DND-41 (cell line): ENCODE results near the gene EYS.
A peak's percentile ranks its signal among the peaks of the same experiment; 100 is the strongest.

Experiments used
- ATAC-seq: fragments of 200-7000 bp; cut with Tn5 transposase; 3 replicates; pipeline ENCODE4 v1.9.1; 2021; ENCODE audit warnings: low read depth; ENCODE audit not compliant: insufficient read depth
- DNase-seq: peaks from one replicate; pipeline ENCODE4 v3.0.0-alpha.2; 2020
- H2AFZ ChIP-seq: 2 replicates; pipeline ENCODE4 v1.6.0; 2012; ENCODE audit warnings: low read depth, low read length
- H3K27ac ChIP-seq: 2 replicates; pipeline ENCODE4 v1.5.1; 2012; ENCODE audit warnings: low read length, inconsistent platforms
- H3K27me3 ChIP-seq: fragments of 200-600 bp; sonication (generic); 2 replicates; pipeline ENCODE4 v1.6.0; 2012; ENCODE audit warnings: low read length, mild to moderate bottlenecking, inconsistent platforms; ENCODE audit not compliant: insufficient read depth, poor library complexity
- H3K36me3 ChIP-seq: 2 replicates; pipeline ENCODE4 v1.5.1; 2012; ENCODE audit warnings: low read length, inconsistent platforms; ENCODE audit not compliant: insufficient read depth
- H3K4me1 ChIP-seq: 2 replicates; pipeline ENCODE4 v1.5.1; 2012; ENCODE audit warnings: mild to moderate bottlenecking, low read length; ENCODE audit not compliant: insufficient read depth
- H3K4me2 ChIP-seq: 2 replicates; pipeline ENCODE4 v1.6.0; 2012; ENCODE audit warnings: mild to moderate bottlenecking, moderate library complexity, low read length, inconsistent platforms; ENCODE audit not compliant: insufficient read depth
- H3K4me3 ChIP-seq, 2 experiments: fragments of 200-600 bp in 1 of 2; shearing (Covaris generic) in 1 of 2; 2 replicates each; pipeline ENCODE4 v1.5.1; 2012 to 2016; ENCODE audit warnings: inconsistent platforms in 2 of 2, low read length in 2 of 2, mild to moderate bottlenecking in 2 of 2, low read depth in 1 of 2, moderate library complexity in 1 of 2
- H3K79me2 ChIP-seq: 2 replicates; pipeline ENCODE4 v1.6.0; 2012; ENCODE audit warnings: low read length, inconsistent platforms; ENCODE audit not compliant: insufficient read depth
- H3K9ac ChIP-seq: 2 replicates; pipeline ENCODE4 v1.6.0; 2012; ENCODE audit warnings: low read depth, mild to moderate bottlenecking, inconsistent platforms, low read length, moderate library complexity
- H3K9me3 ChIP-seq: 2 replicates; pipeline ENCODE4 v1.5.1; 2012; ENCODE audit warnings: low read length, moderate library complexity, mild to moderate bottlenecking, inconsistent platforms; ENCODE audit not compliant: insufficient read depth, severe bottlenecking
- H4K20me1 ChIP-seq: 2 replicates; pipeline ENCODE4 v1.6.0; 2012; ENCODE audit warnings: low read length; ENCODE audit not compliant: insufficient read depth
- CTCF ChIP-seq: IDR thresholded peaks from 2 replicates; pipeline ENCODE4 v1.5.1; 2012; ENCODE audit warnings: borderline replicate concordance, low read length, moderate library complexity, mild to moderate bottlenecking; ENCODE audit not compliant: poor library complexity, severe bottlenecking; ENCODE audit errors: extremely low read depth
- EZH2 ChIP-seq: IDR thresholded peaks from 3 replicates; pipeline ENCODE4 v1.6.1; 2012; ENCODE audit warnings: borderline replicate concordance, low read depth, mild to moderate bottlenecking, moderate library complexity, low read length, inconsistent platforms; ENCODE audit not compliant: severe bottlenecking

EYS gene

GRCh38 chr6:65545920-65546319 lies 161.1 kb downstream of the EYS start:
- Histone ChIP-seq H3K79me2 (no peaks in the 10 kb centered on the region), H3K9me3 (peaks cover 2% of the 10 kb centered on the region), H3K27ac (no peak overlapping the region), H3K4me2 (no peak overlapping the region), H3K9ac (no peak overlapping the region), H3K36me3 (no peaks in the 10 kb centered on the region), H4K20me1 (no peaks in the 10 kb centered on the region), H3K27me3 (no peaks in the 10 kb centered on the region), H2AFZ (no peak overlapping the region), H3K4me3 (no peak overlapping the region), H3K4me1 (no peaks in the 10 kb centered on the region)
- no peak for TF ChIP-seq EZH2
- TF ChIP-seq CTCF = no peak
- no peak for DNase-seq
- no peak for ATAC-seq

- Histone ChIP-seq H4K20me1 (no peaks in the 10 kb centered on the region), H3K36me3 (no peaks in the 10 kb centered on the region), H3K27ac (no peak overlapping the region), H3K9ac (no peak overlapping the region), H3K79me2 (no peaks in the 10 kb centered on the region), H2AFZ (no peak overlapping the region), H3K4me3 (no peak overlapping the region), H3K27me3 (no peaks in the 10 kb centered on the region), H3K4me1 (no peaks in the 10 kb centered on the region), H3K4me2 (no peak overlapping the region), H3K9me3 (no peaks in the 10 kb centered on the region)
- ATAC-seq = no peak
- no peak for TF ChIP-seq EZH2
- TF ChIP-seq CTCF = no peak
- no peak for DNase-seq
These were observed 168.4 kb downstream of the EYS start for GRCh38 chr6:65538644-65539043.

DNA sequence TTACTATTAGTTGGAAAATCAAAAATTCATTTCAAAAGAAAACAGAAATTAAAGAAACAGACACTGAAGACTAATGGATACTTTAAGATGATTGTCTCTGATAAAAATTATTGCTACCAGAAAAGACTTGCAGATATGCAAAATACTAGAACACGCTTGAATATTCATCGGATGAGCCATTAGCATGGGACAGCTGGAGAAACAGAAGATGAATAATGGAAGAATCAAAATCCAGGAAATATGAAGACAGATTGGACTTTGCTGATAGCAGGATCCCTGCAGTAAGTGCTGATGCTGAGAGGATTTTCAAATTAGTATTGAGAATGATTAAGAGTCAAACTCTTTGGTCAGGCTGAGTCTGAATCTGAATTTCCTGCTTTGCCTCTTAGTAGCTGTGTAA lies 169.4 kb downstream of the EYS start:
- H3K4me1 ChIP-seq = no peaks in the 10 kb centered on the region
- H3K9me3 ChIP-seq = no peaks in the 10 kb centered on the region
- no peak overlapping the region for H2AFZ ChIP-seq
- no peaks in the 10 kb centered on the region for H3K79me2 ChIP-seq
- H3K27ac ChIP-seq = no peak overlapping the region
- no peaks in the 10 kb centered on the region for H3K36me3 ChIP-seq
- H3K4me2 ChIP-seq = no peak overlapping the region
- H4K20me1 ChIP-seq = no peaks in the 10 kb centered on the region
- H3K27me3 ChIP-seq = no peaks in the 10 kb centered on the region
- DNase-seq (no peak), ATAC-seq (no peak)
- H3K4me3 ChIP-seq = no peak overlapping the region
- H3K9ac ChIP-seq = no peak overlapping the region
- TF ChIP-seq EZH2 (no peak), CTCF (no peak)

GRCh38 chr6:65531533-65531932 lies 175.5 kb downstream of the EYS start:
- no peaks in the 10 kb centered on the region for H3K36me3 ChIP-seq
- no peaks in the 10 kb centered on the region for H3K27me3 ChIP-seq
- no peak for TF ChIP-seq EZH2
- TF ChIP-seq CTCF = no peak
- DNase-seq (peak; percentile 24), ATAC-seq (peak; percentile 44; the same call in 2 of the 3 replicates)
- no peaks in the 10 kb centered on the region for H4K20me1 ChIP-seq
- H3K4me2 ChIP-seq = no peak overlapping the region
- H3K79me2 ChIP-seq = no peaks in the 10 kb centered on the region
- no peak overlapping the region for H3K27ac ChIP-seq
- H2AFZ ChIP-seq = no peak overlapping the region
- H3K4me3 ChIP-seq = no peak overlapping the region
- no peaks in the 10 kb centered on the region for H3K9me3 ChIP-seq
- H3K9ac ChIP-seq = no peak overlapping the region
- no peaks in the 10 kb centered on the region for H3K4me1 ChIP-seq
